AG09319 (cell line): Measurements from ENCODE around the gene ZNF764.

Experiments used
- DNase-seq: peaks from one replicate; pipeline ENCODE4 v3.0.0-alpha.2; 2010; ENCODE audit warnings: low read depth; ENCODE audit errors: extremely low read depth
- TF ChIP-seq, protein P1 (sequence below): IDR thresholded peaks from 2 replicates; pipeline ENCODE4 v1.5.1; 2011; ENCODE audit warnings: low read depth, mild to moderate bottlenecking, inconsistent platforms, low read length, moderate library complexity

ZNF764 gene

DNA sequence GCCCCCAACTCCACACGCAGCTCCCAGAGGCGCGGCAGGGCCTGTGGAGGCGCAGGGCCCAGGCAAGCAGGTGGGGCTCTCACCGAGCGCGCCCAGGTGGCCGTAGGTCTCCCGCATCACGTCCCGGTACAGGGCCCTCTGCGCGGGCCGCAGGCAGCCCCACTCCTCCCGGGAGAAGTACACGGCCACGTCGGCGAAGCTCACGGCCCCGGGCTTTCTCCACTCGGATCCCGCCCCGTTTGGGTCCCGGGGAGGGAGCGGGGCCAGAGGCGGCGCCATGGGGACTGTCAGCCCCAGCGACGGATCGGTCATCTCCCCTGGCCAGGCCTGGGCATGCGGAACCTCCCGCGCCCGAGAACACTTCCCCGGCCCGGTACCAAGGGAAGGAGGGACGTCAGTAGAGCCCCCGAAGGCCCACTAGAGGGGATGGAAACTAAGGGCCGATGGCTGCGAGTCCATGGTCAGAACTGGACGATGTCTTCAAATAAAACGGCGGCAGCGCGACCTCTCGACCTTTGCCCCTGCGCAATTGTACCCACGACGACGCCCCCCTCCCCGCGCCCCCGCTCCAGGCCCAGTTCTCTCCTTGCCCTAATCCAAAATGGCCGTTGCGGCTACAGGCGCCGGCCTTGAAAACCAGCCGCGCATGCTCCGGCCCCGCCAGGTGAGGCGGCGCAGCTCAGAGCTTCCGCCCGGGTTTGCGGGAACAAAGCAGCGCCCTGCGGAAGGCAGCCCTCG lies 23.6 kb downstream of the ZNF764 start, which contains the start of gene ZNF747:
ZNF747 (minus strand) TSS at position 491 of the 738 bp plus-strand sequence; CDS start at position 312, 179 bp downstream.
- TF ChIP-seq, protein P1, sequence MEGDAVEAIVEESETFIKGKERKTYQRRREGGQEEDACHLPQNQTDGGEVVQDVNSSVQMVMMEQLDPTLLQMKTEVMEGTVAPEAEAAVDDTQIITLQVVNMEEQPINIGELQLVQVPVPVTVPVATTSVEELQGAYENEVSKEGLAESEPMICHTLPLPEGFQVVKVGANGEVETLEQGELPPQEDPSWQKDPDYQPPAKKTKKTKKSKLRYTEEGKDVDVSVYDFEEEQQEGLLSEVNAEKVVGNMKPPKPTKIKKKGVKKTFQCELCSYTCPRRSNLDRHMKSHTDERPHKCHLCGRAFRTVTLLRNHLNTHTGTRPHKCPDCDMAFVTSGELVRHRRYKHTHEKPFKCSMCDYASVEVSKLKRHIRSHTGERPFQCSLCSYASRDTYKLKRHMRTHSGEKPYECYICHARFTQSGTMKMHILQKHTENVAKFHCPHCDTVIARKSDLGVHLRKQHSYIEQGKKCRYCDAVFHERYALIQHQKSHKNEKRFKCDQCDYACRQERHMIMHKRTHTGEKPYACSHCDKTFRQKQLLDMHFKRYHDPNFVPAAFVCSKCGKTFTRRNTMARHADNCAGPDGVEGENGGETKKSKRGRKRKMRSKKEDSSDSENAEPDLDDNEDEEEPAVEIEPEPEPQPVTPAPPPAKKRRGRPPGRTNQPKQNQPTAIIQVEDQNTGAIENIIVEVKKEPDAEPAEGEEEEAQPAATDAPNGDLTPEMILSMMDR, result no peak
- peak; percentile 59 for DNase-seq

DNA sequence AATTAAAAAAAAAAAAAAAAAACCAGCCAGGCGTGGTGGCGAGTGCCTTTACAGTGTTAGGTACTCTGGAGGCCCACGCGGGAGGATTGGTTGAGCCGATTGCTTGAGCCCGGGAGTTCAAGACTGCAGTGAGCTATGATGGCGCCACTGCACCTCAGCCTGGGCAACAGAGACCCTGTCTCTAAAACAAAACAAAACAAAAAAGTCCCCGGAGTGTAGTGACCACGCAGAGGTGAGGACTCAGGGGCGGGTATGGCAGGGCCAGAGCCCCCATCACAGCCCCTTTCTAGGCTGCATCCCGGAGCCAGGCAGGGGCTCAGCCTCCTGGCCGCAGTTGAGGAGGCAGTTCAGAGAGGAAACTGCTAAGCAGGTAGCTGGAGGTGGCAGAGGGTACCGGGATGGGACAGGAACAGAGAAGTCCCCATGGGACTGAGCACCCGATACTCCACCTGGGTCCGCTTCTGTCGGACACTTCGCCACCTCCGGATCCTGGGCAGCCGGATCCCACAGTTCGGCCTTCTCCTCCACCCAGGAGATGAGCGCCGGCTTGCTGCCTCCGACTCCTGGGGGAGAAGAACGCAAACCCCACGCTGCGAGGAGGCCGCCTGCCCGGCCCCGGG lies 24.3 kb downstream of the ZNF764 start:
- TF ChIP-seq, protein P1, result no peak
- no peak for DNase-seq

DNA sequence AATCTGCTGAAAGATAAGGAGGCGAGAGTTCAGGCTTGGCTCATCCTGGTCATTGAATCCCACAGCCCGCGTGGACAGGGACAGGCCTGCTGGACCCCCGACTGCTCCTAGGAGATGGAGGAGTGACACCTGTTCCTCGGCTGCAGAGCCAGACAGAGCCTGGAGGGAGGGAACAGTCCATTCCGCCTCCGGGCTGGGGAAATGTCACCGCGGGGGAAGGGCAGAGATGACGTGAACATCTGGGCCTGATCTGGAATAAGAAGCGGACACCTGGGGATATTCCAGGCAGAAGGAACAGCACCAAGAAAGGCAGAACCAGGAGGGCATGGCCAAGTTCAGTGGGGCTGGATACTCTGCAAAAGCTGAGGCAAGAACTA lies 25.0 kb downstream of the ZNF764 start:
- DNase-seq, result no peak
- TF ChIP-seq, protein P1, result no peak

DNA sequence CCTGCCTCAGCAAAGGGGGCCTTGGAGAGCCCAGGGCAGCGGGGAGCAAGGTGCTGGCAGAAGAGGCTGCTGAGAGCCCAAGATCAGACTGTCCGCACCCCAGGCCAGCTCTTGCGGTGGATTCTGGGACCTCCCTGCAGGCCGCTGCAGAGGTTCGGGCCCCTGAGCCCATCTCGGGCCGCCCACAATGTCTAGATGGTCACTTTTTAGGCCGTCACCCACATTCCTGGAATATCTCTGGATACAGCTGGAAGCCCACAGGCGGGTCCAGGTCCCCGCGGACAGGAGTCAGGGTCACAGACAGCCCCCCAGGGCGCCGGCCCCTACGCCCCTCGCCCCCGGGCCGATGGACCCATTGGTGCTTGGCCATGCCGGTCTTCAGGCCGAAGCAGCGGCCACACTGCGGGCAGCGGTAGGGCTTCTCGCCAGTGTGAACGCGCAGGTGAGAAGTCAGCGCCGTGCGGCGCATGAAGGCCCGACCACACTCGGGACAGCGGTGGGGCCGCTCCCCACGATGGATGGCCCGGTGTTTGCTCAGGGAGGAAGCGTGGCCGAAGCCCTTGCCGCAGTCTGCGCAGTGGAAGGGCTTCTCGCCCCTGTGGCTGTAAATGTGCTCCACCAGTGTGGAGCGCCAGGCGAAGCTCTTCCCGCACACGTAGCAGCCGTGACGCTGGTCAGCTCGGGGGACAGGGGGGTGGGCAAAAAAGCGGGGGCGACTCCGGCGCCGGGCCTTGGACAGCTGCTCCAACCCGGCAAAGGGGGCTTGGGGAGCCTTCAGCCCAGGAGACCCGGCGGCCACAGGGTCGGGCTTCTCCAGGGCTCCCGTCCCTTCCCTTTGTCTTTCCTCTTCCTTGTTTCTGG lies 25.7 kb downstream of the ZNF764 start:
- TF ChIP-seq, protein P1, result no peak
- DNase-seq, result no peak

DNA sequence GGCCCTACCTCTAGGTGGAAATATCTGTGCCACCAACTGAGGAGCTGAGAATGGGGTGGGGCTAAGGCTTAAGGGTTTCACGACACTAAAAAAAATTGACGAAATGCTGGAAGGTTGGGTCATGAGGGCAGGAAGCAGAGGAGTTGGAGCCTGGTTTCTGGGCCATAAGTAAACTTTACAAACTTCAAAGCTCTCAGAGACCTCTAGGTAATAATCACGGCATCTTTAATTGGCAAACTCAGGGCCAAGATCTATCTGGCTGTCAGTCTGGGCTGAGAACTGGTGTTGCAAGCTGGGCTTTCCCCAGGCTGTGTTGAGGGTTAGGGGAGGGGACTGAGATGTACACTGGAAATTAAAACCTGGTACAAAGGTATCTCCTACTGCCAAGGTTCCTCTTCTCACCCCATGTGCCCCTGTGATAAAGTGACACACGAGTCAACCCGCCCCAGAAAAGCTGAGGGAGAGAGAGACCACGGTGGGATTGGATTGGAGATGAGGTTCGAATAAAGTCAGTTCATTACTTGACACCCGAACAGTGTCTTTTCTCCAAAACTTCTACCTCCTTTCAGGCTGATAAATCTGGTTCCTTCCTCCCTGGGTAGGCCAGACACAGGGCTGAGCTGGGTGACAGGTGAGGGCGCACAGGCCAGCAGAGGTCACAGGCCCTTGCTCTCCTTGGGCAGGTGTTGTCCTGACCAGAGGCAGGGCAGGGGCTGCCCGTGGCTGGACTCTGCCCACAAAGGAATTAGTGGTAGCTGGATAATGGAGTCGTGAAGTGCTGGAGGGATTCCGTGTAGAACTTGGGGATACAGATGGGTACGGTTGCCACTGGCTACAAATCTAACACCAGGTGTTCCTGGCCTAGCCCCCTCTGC lies 27.8 kb downstream of the ZNF764 start:
- DNase-seq, result no peak
- TF ChIP-seq, protein P1, result no peak

DNA sequence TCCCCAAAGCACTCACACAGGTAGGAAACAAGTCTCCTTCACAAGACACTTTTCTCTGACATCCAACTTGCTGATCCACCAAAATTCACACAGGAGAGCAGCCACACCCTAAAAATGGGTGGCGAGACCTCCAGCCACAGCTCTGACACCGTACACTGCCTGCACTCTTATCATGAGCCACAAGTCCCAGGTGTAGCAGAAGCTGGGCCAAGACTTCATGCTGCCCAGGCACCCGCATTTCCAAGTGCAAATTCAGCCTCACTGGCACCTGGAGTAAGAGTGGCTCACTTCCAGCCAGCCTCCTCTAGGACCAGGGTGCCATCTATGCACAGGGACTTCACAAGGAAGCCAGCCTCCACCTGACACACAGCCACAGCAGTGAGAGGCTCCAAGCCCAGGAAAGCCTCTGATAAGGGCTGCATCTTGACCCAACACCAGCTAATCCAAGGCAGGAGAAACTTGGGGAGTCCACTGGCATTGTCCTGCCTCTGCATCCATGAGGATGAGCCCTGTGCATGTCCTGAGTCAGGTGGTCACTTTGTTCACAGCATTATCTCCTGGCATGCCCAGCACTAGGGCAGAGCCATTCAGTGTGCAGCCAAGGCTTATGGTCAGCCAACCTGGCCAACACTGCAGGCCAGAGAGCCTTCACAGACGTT lies 29.2 kb downstream of the ZNF764 start:
- TF ChIP-seq, protein P1, result no peak
- DNase-seq, result no peak
